K562 (cell line): ENCODE results near the gene VAMP8. TPM values are rescaled to one million over a fixed set of nuclear protein-coding genes. Genes with fewer than 3 reads are reported as not detected.

Experiments used
- ARHGAP35 ChIP-seq: fragments of 450-650 bp; IDR thresholded peaks from 2 replicates; pipeline ENCODE4 v1.6.1; 2018; ENCODE audit not compliant: partially characterized antibody
- ATF4 ChIP-seq: fragments of 450-650 bp; formaldehyde crosslinking; IDR thresholded peaks from 2 replicates; pipeline ENCODE4 v1.4.0; 2022; ENCODE audit warnings: mild to moderate bottlenecking, moderate library complexity
- ATF7 ChIP-seq: fragments of 450-650 bp; IDR thresholded peaks from 2 replicates; pipeline ENCODE4 v1.7.1; 2014; ENCODE audit warnings: mild to moderate bottlenecking, moderate library complexity
- BRD4 ChIP-seq: fragments of 200-600 bp; sonication (generic); IDR thresholded peaks from 2 replicates; pipeline ENCODE4 v1.6.1; 2017; ENCODE audit warnings: inconsistent platforms
- EP400 ChIP-seq: fragments of 450-650 bp; IDR thresholded peaks from 2 replicates; pipeline ENCODE4 v1.6.1; 2017; ENCODE audit warnings: antibody characterized with exemption, mild to moderate bottlenecking, moderate library complexity
- IRF9 ChIP-seq: fragments of 450-650 bp; IDR thresholded peaks from 2 replicates; pipeline ENCODE4 v1.6.1; 2016; ENCODE audit warnings: missing biosample characterization, missing genetic modification characterization
- LEF1 ChIP-seq: fragments of 450-650 bp; IDR thresholded peaks from 2 replicates; pipeline ENCODE4 v1.6.1; 2016; ENCODE audit warnings: mild to moderate bottlenecking
- MYNN ChIP-seq, 2 experiments: sonication (generic); formaldehyde crosslinking in 1 of 2; IDR thresholded peaks; 2 replicates each; pipeline versions ENCODE4 v1.5.0 to v1.6.1; 2016 to 2020; ENCODE audit warnings: antibody characterized with exemption in 1 of 2, missing genetic modification reagents in 1 of 2
- SPI1 ChIP-seq: IDR thresholded peaks from 2 replicates; pipeline ENCODE4 v1.6.1; 2011; ENCODE audit warnings: low read depth, low read length, control low read depth, borderline replicate concordance
- ZNF239 ChIP-seq: fragments of 250-450 bp; sonication (Bioruptor Pico); IDR thresholded peaks from 2 replicates; pipeline ENCODE4 v1.4.0; 2020; ENCODE audit warnings: mild to moderate bottlenecking
- ZNF668 ChIP-seq: fragments of 250-450 bp; sonication (Bioruptor Pico); IDR thresholded peaks from 2 replicates; pipeline ENCODE4 v1.8.0; 2022; ENCODE audit warnings: mild to moderate bottlenecking, inconsistent platforms
- ZNF695 ChIP-seq: fragments of 450-650 bp; formaldehyde crosslinking; IDR thresholded peaks from 2 replicates; pipeline ENCODE4 v1.4.0; 2020; ENCODE audit warnings: mild to moderate bottlenecking, moderate library complexity
- ZNF76 ChIP-seq: fragments of 250-450 bp; sonication (Bioruptor Pico); IDR thresholded peaks from 2 replicates; pipeline ENCODE4 v1.4.0; 2020; ENCODE audit warnings: mild to moderate bottlenecking, moderate library complexity, borderline replicate concordance
- ZSCAN32 ChIP-seq: fragments of 450-650 bp; formaldehyde crosslinking; IDR thresholded peaks from 2 replicates; pipeline ENCODE4 v1.4.0; 2020; ENCODE audit warnings: mild to moderate bottlenecking, moderate library complexity
- polyA plus RNA-seq, 8 experiments: library from polyadenylated mRNA; depleted of rRNA in 4 of 8; stranded (reverse) in 5 of 8; unstranded in 3 of 8; fragments of >200 nt; fragmentation: Nextera tagmentation in 2 of 8; fragmentation: Illumina TruSeq in 1 of 8; extraction: Ambion mirVana in 2 of 8; extraction: Trizol in 1 of 8; gene quantifications; 2 replicates each; pipeline versions ENCODE4 v1.2.1 to v1.2.3, GENCODE V29; 2011 to 2014; ENCODE audit warnings: inconsistent platforms in 1 of 8, missing spikeins in 1 of 8
- total RNA-seq, 7 experiments: library from RNA; depleted of rRNA in 6 of 7; stranded (reverse); fragments of >200 nt in 6 of 7; fragmentation: Illumina TruSeq in 2 of 7; extraction: Trizol in 2 of 7; gene quantifications; 2 replicates each; pipeline versions ENCODE4 v1.2.1 to v1.2.3, GENCODE V29; 2011 to 2021; ENCODE audit warnings: low replicate concordance in 1 of 7
- TF ChIP-seq, protein P1 (sequence below), 2 experiments: fragments of 450-650 bp; IDR thresholded peaks; 2 replicates each; pipeline ENCODE4 v1.6.1; 2016; ENCODE audit warnings: mild to moderate bottlenecking in 2 of 2, borderline replicate concordance in 1 of 2, low read depth in 1 of 2, moderate library complexity in 1 of 2
- TF ChIP-seq, protein P2 (sequence below): sonication (generic); formaldehyde crosslinking; IDR thresholded peaks from 2 replicates; pipeline ENCODE4 v1.8.0; 2022; ENCODE audit warnings: missing genetic modification reagents, mild to moderate bottlenecking, moderate library complexity, borderline replicate concordance
- TF ChIP-seq, protein P3 (sequence below): sonication (generic); formaldehyde crosslinking; IDR thresholded peaks from 2 replicates; pipeline ENCODE4 v1.8.0; 2022; ENCODE audit warnings: mild to moderate bottlenecking, missing genetic modification reagents

The VAMP8 gene
- total and polyA plus RNA-seq, 9 of the 15 experiments (the other 6 are each of a cell fraction or from before 2014, with no cell fraction given) = 107 to 571 (median 248) TPM

- TF ChIP-seq, protein P1, sequence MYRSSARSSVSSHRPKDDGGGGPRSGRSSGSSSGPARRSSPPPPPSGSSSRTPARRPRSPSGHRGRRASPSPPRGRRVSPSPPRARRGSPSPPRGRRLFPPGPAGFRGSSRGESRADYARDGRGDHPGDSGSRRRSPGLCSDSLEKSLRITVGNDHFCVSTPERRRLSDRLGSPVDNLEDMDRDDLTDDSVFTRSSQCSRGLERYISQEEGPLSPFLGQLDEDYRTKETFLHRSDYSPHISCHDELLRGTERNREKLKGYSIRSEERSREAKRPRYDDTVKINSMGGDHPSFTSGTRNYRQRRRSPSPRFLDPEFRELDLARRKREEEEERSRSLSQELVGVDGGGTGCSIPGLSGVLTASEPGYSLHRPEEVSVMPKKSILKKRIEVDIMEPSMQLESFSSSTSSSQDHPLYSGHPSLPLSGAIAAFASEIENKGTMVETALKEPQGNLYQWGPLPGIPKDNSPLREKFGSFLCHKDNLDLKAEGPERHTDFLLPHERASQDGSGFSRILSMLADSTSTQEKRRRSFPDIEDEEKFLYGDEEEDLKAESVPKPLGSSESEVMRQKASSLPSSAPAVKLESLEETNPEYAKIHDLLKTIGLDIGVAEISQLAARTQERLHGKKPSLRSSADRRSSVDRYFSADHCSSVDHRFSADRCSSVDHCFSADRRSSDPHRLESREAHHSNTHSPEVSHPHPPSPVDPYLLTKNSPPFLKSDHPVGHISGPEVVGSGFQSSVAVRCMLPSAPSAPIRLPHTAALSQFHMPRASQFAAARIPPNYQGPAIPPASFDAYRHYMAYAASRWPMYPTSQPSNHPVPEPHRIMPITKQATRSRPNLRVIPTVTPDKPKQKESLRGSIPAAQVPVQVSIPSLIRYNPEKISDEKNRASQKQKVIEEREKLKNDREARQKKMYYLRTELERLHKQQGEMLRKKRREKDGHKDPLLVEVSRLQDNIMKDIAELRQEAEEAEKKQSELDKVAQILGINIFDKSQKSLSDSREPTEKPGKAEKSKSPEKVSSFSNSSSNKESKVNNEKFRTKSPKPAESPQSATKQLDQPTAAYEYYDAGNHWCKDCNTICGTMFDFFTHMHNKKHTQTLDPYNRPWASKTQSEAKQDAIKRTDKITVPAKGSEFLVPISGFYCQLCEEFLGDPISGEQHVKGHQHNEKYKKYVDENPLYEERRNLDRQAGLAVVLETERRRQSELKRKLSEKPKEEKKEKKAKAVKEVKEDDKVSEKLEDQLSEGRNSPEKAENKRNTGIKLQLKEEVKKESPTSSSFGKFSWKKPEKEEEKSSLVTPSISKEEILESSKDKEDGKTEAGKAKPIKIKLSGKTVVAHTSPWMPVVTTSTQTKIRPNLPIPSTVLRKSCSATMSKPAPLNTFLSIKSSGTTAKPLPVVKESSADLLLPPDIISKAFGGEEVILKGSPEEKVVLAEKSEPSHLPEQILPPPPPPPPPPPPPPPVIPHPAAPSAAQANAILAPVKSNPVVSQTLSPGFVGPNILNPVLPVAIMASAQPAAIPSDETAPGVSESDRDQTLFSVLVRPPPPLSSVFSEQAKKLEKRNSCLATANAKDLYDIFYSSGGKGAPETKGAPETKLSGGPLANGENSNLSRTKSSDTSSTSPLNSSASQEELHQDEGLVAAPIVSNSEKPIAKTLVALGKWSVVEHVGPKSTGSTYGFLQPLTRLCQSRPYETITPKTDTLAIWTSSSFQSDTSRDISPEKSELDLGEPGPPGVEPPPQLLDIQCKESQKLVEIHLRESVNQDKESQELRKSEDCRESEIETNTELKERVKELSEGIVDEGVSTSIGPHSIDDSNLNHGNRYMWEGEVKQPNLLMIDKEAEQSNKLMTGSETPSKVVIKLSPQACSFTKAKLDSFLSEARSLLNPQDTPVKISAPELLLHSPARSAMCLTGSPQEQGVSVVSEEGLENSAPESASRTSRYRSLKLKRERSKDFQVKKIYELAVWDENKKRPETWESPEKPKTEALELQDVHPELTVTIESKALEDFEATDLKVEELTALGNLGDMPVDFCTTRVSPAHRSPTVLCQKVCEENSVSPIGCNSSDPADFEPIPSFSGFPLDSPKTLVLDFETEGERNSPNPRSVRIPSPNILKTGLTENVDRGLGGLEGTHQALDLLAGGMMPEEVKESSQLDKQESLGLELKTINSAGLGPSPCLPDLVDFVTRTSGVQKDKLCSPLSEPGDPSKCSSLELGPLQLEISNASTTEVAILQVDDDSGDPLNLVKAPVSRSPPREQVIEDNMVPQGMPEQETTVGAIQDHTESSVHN (IDR thresholded peaks at IDR 0.05; ENCODE audit: borderline replicate concordance in 1 of 2, low read depth in 1 of 2) = 0 out of 4 replicates have a peak, but pooled peaks of 1 of the 2 experiments have one; percentile 26
- TF ChIP-seq IRF9 = peak; percentile 61; the same call in 1 of the 2 replicates
- no peak for TF ChIP-seq ZNF695 (CRISPR knock-in tag)
- 0 out of 2 replicates have a peak, but pooled peaks have one; percentile 22 for TF ChIP-seq SPI1
- 0 out of 2 replicates have a peak, but pooled peaks have one; percentile 44 for TF ChIP-seq BRD4
- TF ChIP-seq ZSCAN32 (CRISPR knock-in tag) = 0 out of 2 replicates have a peak, but pooled peaks have one; percentile 38
- TF ChIP-seq MYNN (IDR thresholded peaks at IDR 0.05) = no peak
- TF ChIP-seq MYNN (CRISPR knock-in tag; IDR thresholded peaks at IDR 0.05) = no peak
- TF ChIP-seq ZNF76 = no peak
- TF ChIP-seq ATF7 = peak; percentile 90
- TF ChIP-seq ZNF239 (CRISPR knock-in tag) = no peak
- TF ChIP-seq EP400 = peak; percentile 71
- TF ChIP-seq ARHGAP35 = no peak
- TF ChIP-seq LEF1 = peak; percentile 46; the same call in 1 of the 2 replicates
- TF ChIP-seq, protein P2, sequence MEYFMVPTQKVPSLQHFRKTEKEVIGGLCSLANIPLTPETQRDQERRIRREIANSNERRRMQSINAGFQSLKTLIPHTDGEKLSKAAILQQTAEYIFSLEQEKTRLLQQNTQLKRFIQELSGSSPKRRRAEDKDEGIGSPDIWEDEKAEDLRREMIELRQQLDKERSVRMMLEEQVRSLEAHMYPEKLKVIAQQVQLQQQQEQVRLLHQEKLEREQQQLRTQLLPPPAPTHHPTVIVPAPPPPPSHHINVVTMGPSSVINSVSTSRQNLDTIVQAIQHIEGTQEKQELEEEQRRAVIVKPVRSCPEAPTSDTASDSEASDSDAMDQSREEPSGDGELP (CRISPR knock-in tag) = no peak
- TF ChIP-seq ZNF668 (CRISPR knock-in tag) = peak; percentile 50; the same call in 1 of the 2 replicates
- TF ChIP-seq, protein P3, sequence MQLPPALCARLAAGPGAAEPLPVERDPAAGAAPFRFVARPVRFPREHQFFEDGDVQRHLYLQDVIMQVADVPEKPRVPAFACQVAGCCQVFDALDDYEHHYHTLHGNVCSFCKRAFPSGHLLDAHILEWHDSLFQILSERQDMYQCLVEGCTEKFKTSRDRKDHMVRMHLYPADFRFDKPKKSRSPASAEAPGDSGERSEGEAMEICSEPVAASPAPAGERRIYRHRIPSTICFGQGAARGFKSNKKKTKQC (CRISPR knock-in tag) = no peak
- TF ChIP-seq ATF4 (CRISPR knock-in tag) = peak; percentile 80
Measured at GRCh38 chr2:85564144-85564563, 13.2 kb upstream of the VAMP8 start (continued).
